Renal cortex interstitium (tissue), 11 donors: ENCODE data around the gene CTNND2. TPM values are rescaled to one million over a fixed set of nuclear protein-coding genes. Genes with fewer than 3 reads are reported as not detected.

ENCODE experiments used
- DNase-seq, 11 donors: peaks; one replicate each; pipeline ENCODE4 v3.0.0-alpha.2; 2013; ENCODE audit warnings: low read depth in 9 of 11, low spot score in 4 of 11; ENCODE audit errors: extremely low read depth in 1 of 11
- polyA plus RNA-seq, 3 donors: library from polyadenylated mRNA; unstranded; fragments of 120-200 nt; gene quantifications; one replicate each; pipeline ENCODE4 v1.2.1, GENCODE V29; 2013; ENCODE audit not compliant: insufficient read length in 3 of 3

The CTNND2 gene
- polyA plus RNA-seq, 3 donors: 2.0 to 2.4 (median 2.3) TPM

DNA sequence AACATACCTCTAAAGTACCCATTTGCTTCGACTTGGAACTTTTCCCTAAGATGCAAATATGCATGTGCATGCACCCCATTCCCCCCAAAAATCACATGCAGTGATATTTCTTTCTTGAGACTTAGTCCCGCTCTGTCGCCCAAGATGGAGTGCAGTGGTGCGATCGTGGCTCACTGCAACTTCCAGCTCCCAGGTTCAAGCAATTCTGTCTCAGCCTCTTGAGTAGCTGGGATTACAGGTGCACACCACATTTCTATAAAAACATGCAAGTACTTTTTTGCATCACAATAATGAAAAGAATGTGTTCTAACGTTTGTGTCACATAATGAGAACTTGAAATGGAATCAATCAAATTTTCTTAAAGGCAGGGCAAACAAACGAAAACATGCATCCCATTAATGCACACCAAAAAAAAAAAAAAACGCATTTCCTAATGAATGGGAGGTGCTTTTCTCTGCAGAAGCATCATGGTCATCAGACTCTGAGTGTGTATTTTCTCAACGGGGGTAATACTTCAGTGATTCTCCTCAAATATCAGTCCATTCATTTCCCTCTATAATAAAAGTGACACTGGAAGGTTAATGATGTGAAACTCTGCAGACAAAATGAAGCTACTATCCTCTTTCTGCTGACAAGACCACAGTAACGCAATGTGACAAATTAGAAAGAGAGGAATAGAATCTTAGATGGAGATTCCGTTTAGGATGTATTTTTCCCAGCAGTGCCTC, 389.4 kb downstream of the CTNND2 start:
- DNase-seq: peak in 9 of 11 donors; percentile 15 to 54 (median 35)

- no peak for DNase-seq
These were observed 392.4 kb downstream of the CTNND2 start for GRCh38 chr5:11511878-11512277.

- no peak for DNase-seq
These were observed 393.4 kb downstream of the CTNND2 start for GRCh38 chr5:11510889-11511288.

DNA sequence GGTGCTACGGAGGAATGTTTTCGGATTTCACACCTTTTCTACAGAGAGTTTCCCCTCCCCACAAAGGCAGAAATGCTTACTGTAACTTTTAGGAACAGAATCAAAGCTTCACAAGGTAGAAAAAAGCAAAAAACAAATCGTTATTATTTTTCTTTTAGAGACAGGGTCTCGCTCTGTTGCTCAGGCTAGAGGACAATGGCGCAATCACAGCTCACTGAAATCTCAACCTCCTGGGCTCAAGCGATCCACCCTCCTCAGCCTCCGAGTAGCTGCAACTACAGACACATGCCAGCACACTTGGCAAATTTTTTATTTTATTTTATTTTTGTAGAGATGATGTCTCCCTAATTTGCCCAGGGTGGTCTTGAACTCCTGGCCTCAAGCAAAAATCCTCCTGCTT, 394.5 kb downstream of the CTNND2 start:
- no peak for DNase-seq

DNA sequence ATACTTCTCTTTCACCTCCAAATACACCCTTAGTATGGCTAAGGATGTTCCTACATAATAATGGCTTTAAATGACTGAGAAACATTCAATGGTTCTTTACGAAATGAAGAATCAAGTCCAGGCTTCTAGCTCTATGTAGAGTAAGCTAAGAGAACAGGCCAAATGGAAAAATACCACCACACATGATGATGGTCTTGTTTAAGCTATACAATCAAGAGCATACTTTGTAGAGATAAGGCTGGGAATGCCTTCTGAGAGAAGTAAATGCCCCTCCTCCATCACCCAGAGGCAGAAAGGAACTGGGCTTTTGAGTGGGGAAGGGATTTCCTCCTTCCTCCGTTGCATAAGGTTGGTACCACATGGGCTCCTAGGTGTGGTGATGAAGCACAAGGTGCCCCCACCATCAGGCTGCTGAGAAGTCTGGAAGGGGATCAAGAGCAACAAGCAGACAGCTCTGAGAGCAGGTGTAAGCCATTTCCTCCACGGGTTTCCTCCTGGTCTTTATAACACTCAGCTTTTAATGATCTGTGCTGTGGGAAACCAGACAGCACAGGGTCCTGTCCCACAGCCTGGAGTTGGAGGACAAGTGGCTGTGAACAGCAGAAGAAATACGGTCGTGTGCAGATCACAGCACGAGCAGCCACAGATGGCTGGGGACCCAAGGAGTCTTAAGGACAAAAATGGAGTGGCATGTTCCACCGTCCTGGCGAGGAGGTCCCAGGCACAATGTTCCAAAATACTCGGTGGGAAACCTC, 396.9 kb downstream of the CTNND2 start:
- DNase-seq: no peak

DNA sequence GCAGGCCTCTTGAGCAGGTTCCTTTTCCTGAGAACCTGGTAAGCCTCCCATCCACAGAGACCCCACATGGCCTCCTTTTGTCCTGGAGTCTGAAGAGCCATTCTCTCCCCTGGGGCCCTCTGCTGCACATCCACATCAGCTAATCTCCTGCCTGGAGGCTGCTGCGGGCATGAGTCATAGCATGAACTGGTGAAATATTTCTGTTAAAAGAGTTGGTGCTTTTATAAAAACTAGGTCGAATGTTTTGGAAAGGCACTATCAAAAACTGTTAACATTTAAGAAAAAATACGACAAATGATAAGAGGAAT, 399.4 kb downstream of the CTNND2 start:
- no peak for DNase-seq

- DNase-seq: no peak
These were observed 400.0 kb downstream of the CTNND2 start for GRCh38 chr5:11504065-11504885.

- no peak for DNase-seq
These were observed 401.5 kb downstream of the CTNND2 start for GRCh38 chr5:11502783-11503182.

- no peak for DNase-seq
These were observed 406.6 kb downstream of the CTNND2 start for GRCh38 chr5:11497651-11498050.

DNA sequence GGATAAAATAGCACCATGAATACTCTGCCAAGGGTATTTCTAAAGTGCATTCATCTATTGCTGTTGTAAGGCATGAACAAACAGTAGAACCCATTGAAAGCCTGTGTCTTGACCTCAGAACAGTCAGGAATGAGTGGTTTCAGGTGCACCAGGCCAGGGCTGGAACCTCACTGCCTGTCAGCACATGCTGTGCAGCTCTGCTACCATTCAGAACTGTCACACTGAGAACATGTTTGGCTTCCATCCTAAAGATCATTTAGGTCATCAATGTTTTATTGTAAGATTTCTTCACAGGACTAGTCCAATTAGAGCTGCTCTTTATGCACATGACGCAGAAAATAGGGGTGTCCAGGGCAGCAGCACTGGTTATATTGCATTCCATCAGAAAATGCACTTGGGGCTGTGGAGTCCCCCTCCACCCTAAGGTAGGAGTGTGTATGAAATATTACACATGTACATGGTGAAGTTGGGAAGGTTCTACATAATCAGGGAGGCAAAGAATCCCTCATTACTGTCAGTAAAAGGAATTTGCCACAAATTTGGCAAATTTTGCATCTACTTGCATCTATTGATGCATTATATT, 408.0 kb downstream of the CTNND2 start:
- DNase-seq: no peak

- no peak for DNase-seq
These were observed 409.9 kb downstream of the CTNND2 start for GRCh38 chr5:11494340-11494739.

GRCh38 chr5:11491404-11492075, 412.7 kb downstream of the CTNND2 start:
- no peak for DNase-seq

DNA sequence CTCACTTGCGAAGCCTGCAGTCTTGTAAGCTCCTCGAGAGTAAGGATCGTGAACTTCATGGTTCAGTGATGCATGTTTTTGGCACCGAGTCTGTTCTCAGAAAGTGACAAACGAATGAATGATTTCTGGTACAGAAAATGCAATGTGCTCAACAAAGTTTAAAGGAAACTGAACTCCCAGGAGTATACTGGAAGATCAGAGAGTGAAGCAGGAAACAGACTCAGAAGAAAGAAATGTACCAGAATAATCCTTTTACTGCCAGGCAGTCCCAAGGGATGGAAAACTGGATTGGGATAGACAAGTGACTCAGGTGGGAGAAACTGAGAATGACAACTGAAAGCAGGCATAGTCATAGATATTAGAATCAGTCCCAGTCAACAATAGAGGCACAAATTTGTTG, 420.6 kb downstream of the CTNND2 start:
- DNase-seq: no peak

- DNase-seq: no peak
These were observed 422.2 kb downstream of the CTNND2 start for GRCh38 chr5:11482011-11482410.

DNA sequence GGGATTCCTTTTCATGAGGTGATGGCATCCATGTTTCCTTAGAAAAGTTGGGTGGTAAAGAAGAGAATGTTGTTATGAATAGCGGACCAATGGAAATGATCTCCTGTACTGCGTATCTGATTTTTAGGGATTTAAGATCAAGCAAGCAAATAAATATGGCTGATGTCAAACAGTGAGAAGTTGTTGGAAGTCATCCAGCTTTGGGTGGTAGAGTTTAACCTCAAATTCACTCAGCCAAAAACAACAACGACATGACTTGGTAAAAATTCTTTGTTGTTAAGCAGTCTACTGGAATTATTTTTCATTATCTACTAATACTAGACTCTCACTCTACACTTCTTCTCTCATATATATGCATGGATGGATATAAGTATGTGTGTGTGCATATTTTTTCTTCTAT, 426.5 kb downstream of the CTNND2 start:
- no peak for DNase-seq

DNA sequence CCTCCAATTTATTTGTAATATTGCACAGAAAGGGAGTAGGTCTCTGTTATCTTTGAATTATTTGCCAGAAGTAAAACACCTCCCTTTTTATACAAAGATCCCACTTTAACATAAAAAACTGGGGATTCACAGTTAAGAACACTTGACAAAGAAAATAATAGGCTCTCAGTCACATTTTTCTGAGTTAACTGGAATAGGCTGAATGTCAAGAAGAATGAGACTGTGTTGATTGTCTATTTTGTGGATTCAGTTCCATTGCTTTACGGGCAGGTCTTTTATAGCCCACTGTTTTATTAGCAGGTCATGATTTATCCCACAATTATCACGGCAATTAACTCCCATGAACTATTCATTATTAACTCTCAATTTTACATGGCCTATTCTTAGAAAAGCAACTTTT, 427.4 kb downstream of the CTNND2 start:
- no peak for DNase-seq

GRCh38 chr5:11468334-11469039, 435.8 kb downstream of the CTNND2 start:
- DNase-seq: no peak

GRCh38 chr5:11467588-11467987, 436.7 kb downstream of the CTNND2 start:
- no peak for DNase-seq

DNA sequence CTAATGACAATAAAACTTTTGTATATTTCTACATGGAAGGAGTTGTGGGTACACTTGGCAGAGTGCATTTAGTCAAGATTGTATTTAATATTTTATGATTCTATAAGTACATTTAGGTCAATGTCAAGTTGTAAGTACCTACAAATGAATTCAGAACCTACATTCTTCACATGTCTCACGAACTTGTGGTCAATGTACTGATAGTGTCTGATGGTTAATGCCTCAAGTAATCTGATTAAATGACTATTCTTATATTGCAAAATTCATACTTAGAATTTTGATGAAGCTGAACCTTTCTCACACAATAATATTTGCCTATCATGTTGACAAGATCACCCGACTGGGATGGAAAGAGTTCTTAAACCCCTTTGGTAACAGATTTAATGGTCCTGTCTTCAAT, 444.5 kb downstream of the CTNND2 start:
- DNase-seq: no peak
